Ectodermal cell (in vitro differentiated cells): ENCODE data around the gene VPS11.
"Not testable (repeated sequence)": the region's sequence is repeated elsewhere in the genome, so short reads cannot be mapped to it uniquely, and the experiment has no call there.

Experiments used
- H3K27ac ChIP-seq: 2 replicates; pipeline ENCODE4 v1.7.0; 2013; ENCODE audit warnings: mild to moderate bottlenecking, low read depth, low read length; ENCODE audit not compliant: insufficient read depth, poor library complexity, severe bottlenecking
- H3K27me3 ChIP-seq: 2 replicates; pipeline ENCODE4 v1.7.0; 2013; ENCODE audit warnings: mild to moderate bottlenecking, low read length; ENCODE audit not compliant: insufficient read depth, control insufficient read depth, poor library complexity, severe bottlenecking
- H3K36me3 ChIP-seq: one replicate; pipeline ENCODE4 v1.7.0; 2013; ENCODE audit warnings: low read length; ENCODE audit not compliant: control insufficient read depth, insufficient read depth
- H3K4me1 ChIP-seq: one replicate; pipeline ENCODE4 v1.7.0; 2013; ENCODE audit warnings: low read length; ENCODE audit not compliant: control insufficient read depth, insufficient read depth
- H3K4me3 ChIP-seq: 2 replicates; pipeline ENCODE4 v1.7.0; 2013; ENCODE audit warnings: low read depth, low read length, control low read depth; ENCODE audit not compliant: insufficient read depth
- H3K9me3 ChIP-seq: 2 replicates; pipeline ENCODE4 v1.7.0; 2013; ENCODE audit warnings: mild to moderate bottlenecking, low read length, moderate library complexity; ENCODE audit not compliant: control insufficient read depth
- WGBS, 2 experiments: methylation state at CpG; one replicate each; pipeline ENCODE4 v1.1.7; 2013; ENCODE audit warnings: missing lambda C conversion rate in 2 of 2; 5-methylcytosine and 5-hydroxymethylcytosine counted together

VPS11 gene

GRCh38 chr11:119038884-119039283, 28.7 kb upstream of the VPS11 start:
- 91 to 94% methylated on average over 5 of the region's 5 CpGs for whole genome bisulfite sequencing, 2 experiments
- Histone ChIP-seq H3K27me3 (no peaks in the 10 kb centered on the region), H3K4me3 (no peak overlapping the region), H3K36me3 (no peaks in the 10 kb centered on the region), H3K27ac (no peak overlapping the region), H3K4me1 (peaks cover 5% of the 10 kb centered on the region), H3K9me3 (no peaks in the 10 kb centered on the region)

DNA sequence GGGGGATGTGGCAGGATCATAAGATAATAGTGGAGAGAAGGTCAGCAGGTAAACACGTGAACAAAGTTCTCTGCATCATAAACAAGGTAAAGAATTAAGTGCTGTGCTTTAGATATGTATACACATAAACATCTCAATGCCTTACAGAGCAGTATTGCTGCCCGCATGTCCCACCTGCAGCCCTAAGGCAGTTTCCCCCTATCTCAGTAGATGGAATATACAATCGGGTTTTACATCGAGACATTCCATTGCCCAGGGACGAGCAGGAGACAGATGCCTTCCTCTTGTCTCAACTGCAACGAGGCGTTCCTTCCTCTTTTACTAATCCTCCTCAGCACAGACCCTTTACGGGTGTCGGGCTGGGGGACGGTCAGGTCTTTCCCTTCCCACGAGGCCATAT, 28.1 kb upstream of the VPS11 start:
- 51 to 62% methylated on average over 8 to 11 of the region's 11 CpGs for WGBS, 2 experiments
- H3K4me1 ChIP-seq, H3K36me3 ChIP-seq, H3K9me3 ChIP-seq, H3K27me3 ChIP-seq, H3K27ac ChIP-seq, H3K4me3 ChIP-seq: not testable (repeated sequence)

DNA sequence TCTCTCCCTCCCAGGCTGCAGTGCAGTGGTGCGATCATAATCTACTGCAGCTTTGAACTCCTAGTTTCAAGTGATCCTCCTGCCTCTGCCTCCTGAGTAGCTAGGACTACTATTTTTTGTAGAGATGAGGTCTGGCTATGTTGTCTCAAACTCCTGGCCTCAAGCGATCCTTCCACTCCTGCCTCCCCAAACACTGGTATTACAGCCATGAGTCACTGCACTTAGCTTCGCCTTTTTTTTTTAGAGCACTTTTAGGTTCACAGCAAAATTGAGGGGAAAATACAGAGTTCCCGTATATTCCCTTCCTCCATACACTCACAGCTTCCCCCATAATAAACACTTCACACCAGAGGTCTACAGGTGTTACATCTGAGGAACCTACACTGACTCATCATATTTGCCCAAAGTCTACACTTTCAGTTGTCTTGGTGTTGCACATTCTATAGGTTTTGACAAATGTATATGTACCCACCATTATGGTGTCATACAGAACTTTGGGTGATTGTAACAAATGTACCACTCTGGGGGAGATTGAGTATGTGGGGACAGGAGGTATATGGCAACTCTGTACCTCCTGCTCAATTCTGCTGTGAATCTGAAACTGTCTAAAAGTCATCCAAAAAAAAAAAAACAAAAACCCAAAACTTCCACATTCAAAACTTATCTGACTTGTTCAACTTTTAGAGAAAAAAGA, 25.6 kb upstream of the VPS11 start:
- no peaks in the 10 kb centered on the region for H3K27me3 ChIP-seq
- H3K27ac ChIP-seq: no peak overlapping the region
- peaks cover 11% of the 10 kb centered on the region for H3K36me3 ChIP-seq
- 92 to 95% methylated on average over 4 of the region's 4 CpGs for WGBS, 2 experiments
- no peaks in the 10 kb centered on the region for H3K9me3 ChIP-seq
- H3K4me3 ChIP-seq: no peak overlapping the region
- peaks cover 5% of the 10 kb centered on the region for H3K4me1 ChIP-seq

DNA sequence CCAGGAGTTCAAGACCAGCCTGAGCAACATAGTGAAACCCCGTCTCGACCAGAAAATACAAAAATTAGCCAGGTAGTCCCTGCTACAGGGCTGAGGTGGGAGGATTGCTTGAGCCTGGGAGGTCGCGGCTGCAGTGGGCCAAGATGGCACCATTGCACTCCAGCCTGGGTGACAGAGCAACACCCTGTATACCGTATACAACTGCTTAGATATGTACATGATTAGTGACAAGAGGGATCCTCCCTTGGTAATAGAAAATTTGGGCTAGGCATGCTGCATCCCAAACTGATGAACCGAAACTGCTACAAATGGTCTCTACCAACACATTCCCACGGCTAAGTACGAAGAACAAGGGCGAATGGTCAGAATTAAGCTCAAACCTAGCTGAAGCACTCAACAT, 24.7 kb upstream of the VPS11 start:
- Histone ChIP-seq H3K27me3 (no peaks in the 10 kb centered on the region), H3K4me1 (peaks cover 5% of the 10 kb centered on the region), H3K4me3 (no peak overlapping the region), H3K27ac (no peak overlapping the region), H3K9me3 (no peaks in the 10 kb centered on the region), H3K36me3 (peaks cover 19% of the 10 kb centered on the region)
- WGBS, 2 experiments: 89 to 90% methylated on average over 9 of the region's 9 CpGs

DNA sequence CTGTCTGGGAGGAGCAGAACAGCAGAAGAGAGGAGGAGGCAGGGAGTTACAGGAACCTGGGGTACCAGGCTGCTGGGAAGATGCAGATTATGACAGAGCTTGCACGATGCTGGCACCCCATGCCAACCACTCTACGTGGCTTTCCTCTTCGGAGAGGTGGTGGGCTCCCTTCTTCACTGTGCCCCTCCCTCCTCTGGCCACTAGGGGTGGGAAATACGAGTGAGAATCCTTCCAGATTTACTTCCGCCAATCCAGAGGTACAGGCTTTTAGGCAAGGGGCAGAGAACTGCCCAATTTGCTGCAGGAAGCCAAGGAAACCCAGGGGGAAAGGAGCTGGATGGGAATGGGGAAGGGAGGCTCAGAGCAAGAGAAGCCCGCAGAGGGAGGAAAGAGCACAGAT, 22.9 kb upstream of the VPS11 start:
- Histone ChIP-seq H3K4me3 (no peak overlapping the region), H3K27me3 (no peaks in the 10 kb centered on the region), H3K4me1 (no peaks in the 10 kb centered on the region), H3K36me3 (peaks cover 36% of the 10 kb centered on the region), H3K9me3 (no peaks in the 10 kb centered on the region), H3K27ac (no peak overlapping the region)
- WGBS, 2 experiments: 85 to 86% methylated on average over 6 of the region's 6 CpGs

DNA sequence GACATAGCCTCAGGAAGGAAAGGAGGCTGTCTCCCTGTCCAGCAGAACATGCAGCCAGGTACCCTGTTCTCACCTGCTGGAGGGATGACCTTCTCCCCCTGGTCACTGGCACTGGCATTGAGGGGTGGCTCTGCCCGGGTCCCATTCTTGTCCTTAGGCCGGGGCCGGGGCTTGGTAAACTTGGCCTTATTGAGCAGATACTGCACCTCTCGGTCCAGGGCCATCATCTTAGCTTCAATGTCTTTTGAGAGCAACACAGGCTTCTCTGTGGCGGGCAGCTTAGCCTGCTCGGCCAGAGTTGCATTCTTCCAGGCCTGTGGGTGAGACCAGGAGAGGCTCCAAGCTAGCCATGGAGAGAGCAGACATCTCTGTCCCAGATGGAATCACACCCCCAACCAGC, 21.1 kb upstream of the VPS11 start:
- H3K27me3 ChIP-seq: no peaks in the 10 kb centered on the region
- no peak overlapping the region for H3K27ac ChIP-seq
- H3K36me3 ChIP-seq: peaks cover 46% of the 10 kb centered on the region
- WGBS, 2 experiments: 94 to 97% methylated on average over 6 of the region's 6 CpGs
- H3K9me3 ChIP-seq: no peaks in the 10 kb centered on the region
- H3K4me3 ChIP-seq: no peak overlapping the region
- H3K4me1 ChIP-seq: no peaks in the 10 kb centered on the region

- Histone ChIP-seq H3K4me3 (no peak overlapping the region), H3K4me1 (no peaks in the 10 kb centered on the region), H3K36me3 (peaks cover 53% of the 10 kb centered on the region), H3K27ac (no peak overlapping the region), H3K9me3 (no peaks in the 10 kb centered on the region), H3K27me3 (no peaks in the 10 kb centered on the region)
- WGBS, 2 experiments: 93 to 95% methylated on average over 6 of the region's 6 CpGs
Observed at GRCh38 chr11:119047205-119047604, 20.4 kb upstream of the VPS11 start.

GRCh38 chr11:119048644-119049043, 19.0 kb upstream of the VPS11 start:
- Histone ChIP-seq H3K27me3 (no peaks in the 10 kb centered on the region), H3K4me3 (no peak overlapping the region), H3K36me3 (peaks cover 58% of the 10 kb centered on the region), H3K4me1 (no peaks in the 10 kb centered on the region), H3K27ac (no peak overlapping the region), H3K9me3 (no peaks in the 10 kb centered on the region)
- 91 to 95% methylated on average over 9 of the region's 9 CpGs for WGBS, 2 experiments

- Histone ChIP-seq H3K36me3 (peaks cover 62% of the 10 kb centered on the region), H3K27ac (no peak overlapping the region), H3K4me3 (no peak overlapping the region), H3K9me3 (no peaks in the 10 kb centered on the region), H3K4me1 (no peaks in the 10 kb centered on the region), H3K27me3 (no peaks in the 10 kb centered on the region)
- WGBS, 2 experiments: 94 to 98% methylated on average over 7 of the region's 7 CpGs
Observed at GRCh38 chr11:119049081-119049480, 18.5 kb upstream of the VPS11 start.

DNA sequence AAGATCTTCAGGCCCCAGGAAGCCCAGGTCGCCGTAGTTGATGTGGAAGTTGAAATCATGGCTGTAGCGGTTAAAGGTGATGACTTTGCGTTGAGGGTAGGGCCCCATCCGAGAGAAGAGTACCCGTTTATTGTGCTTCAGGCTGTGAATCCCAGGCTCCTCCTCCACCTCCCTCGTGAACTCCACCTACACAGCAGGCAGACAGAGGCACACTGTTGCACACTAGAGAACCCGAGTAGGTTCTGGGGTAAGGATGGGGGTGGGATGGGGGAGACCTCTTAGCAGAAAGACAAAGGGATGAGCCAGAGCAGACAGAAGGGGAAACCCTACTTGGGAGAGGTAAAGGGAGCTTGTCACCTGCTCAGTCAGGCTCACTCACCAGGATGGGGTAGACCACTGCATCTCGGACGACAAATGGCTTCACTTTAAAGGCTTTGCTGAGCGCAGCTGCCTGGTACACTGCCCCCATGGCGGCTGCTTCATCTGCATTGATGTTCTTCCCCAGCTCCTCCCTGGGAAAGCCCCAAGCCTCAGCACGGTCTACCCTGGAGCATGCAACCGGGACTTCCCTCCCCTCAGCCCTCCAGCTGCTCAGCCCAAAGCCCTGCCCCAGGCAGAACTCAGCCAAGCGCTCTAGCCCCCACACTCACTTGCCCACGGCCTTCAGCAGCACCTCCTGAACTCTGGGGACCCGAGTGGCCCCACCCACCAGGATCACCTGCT, 16.0 kb upstream of the VPS11 start:
- no peak overlapping the region for H3K27ac ChIP-seq
- H3K27me3 ChIP-seq: no peaks in the 10 kb centered on the region
- no peak overlapping the region for H3K4me3 ChIP-seq
- WGBS, 2 experiments: 94% methylated on average over 17 of the region's 17 CpGs
- no peaks in the 10 kb centered on the region for H3K4me1 ChIP-seq
- peaks cover 62% of the 10 kb centered on the region for H3K36me3 ChIP-seq
- H3K9me3 ChIP-seq: no peaks in the 10 kb centered on the region
